NK-92 (cell line): ENCODE measurements around the gene SLC48A1.

Experiments used
- DNase-seq: peaks from one replicate; lab custom pipeline; 2025; ENCODE audit not compliant: unreplicated experiment; lab: John Stamatoyannopoulos, UW

SLC48A1 gene

DNA sequence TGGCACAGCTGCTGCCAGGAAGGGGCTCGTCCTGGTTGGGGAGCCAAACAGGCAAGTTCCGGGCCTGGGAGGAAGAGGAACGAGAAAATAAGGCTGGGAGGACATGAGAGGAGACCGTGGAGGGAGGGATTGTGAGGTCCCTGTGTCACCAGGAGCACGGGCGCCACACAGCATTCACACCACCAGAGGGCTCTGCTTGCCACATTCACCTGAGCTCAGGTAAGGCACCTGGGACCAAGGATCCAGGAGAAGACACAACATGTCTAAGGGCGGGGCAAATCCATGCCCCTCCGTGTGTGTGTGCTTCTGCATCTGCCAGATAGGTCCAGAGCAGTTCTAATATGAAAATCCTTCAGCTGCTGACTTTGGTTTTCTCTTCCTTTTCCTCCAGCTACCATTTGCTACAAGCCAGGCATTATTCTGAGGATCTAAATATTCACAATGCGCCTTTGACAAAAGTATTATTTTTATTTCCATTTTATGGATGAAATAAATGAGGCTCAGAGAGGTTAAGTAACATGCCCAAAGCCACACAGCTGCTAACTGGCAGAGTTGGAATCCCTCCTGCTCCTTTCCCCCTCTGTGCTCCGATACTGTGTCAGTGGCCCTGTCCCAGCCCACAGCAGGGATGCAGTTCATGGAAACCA lies 28.9 kb upstream of the SLC48A1 start:
- no peak for DNase-seq

DNA sequence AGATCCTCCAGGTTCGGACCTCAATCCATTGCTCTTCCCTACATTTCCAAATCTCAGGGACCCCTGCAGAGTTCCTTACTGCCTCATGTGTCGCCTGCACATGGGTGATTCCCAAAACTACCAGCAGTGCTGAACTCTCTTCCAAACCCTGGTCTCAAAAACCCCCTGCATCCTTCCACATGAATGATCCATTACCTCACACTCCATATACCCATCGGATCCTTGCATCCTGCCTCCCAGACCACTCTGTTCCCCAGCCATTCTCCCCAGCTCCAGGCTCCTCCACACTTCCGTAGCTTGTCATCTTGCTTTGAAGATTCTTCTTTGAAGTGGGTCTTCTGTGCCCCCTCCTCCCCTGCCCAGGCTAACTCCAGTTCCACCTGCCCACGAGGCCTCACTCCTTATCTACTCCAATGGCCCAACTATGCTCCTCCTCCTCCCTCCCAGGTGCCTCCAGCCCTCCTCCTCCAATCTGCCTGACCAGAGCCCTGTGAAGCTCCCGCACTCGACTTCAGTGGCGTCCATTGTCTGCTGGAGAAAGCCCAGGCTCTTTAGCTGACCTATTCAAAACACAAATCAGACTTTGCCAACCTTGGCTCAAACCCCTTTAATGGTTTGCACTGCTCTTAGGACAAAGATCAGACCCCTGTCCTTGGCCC lies 28.1 kb upstream of the SLC48A1 start:
- no peak for DNase-seq

DNA sequence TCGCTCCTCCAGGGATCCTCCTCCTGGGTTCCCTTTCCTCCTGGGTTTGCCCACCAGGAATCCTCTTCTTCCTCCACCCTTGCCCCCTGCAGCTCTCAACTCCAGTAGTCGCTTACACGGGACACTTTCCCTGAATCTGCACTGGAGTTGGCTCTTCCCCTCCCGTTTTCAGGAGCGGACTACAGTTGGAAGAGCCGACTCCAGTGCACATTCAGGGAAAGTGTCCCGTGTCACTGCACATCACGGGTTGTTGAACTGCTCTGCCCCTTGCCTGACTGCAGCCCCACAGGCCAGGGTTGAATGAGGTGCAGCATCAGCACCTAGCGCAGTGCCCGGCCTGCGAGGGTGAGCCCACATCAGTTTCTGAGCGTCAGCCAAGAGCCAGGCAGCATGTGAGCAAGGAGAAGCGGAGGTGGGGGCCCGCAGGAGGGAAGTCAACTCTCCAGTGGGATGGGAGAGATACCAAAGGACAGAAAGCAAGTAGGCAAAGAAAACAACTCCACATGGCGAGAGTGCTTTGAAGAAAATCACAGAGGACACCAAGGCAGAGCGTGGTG lies 27.5 kb upstream of the SLC48A1 start:
- DNase-seq = no peak

DNA sequence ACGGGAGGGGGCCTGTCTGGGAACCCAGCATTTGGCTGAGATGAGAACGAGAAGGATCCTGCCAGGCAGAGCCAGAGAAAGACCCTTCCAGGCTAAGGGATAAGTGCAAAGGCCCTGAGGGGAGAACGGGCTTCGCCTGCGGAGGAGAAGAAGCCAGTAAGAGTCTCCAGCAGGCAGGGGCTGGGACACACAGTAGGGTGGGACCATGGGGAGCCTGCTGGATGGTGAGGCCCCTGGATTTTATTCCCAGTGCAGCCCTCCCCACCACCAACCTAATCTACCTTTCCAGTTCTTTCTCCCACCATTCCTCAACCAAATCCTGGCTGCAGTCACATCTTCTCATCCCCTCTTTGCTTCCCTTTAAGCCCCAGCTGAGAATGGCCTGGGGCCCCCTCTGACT lies 27.0 kb upstream of the SLC48A1 start:
- DNase-seq = no peak

DNA sequence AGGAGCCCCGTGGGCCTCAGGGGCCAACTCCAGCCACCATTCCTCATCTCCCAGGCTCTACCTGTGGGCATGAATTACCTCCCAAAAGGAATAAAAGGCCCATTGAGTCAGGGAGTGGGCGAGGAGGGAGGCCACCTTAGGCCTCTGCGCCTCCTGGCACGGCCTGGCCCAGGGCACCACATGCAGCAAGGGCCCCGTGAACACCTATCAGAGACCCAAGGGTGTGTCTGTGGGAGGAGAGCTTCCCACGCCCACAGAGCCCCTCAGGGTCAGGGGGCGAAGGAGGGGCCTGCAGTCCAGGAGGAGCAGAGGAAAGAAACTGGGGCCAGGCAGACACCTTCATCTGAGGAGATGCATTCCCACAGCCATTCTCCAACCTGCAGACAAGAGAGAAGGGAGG lies 26.5 kb upstream of the SLC48A1 start:
- DNase-seq = no peak

DNA sequence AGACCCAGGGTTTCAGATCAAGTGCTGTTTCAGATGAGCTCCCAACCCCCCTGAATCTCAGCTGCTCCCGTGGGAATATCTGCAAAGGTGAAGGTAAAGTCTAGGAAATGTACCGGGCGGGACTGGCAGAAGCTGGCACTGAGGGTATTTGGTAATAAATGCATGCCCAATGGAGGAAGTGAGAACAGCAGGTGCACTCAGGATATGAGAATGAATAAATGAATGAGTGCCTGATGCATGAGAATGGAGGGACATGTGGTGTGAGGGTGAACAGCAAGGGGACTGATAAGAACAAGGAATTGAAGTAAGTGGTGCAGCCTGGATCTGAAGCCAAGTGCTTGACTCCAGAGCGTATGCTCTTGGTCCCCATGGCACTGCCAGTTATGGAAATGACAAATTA lies 25.9 kb upstream of the SLC48A1 start:
- no peak for DNase-seq

DNA sequence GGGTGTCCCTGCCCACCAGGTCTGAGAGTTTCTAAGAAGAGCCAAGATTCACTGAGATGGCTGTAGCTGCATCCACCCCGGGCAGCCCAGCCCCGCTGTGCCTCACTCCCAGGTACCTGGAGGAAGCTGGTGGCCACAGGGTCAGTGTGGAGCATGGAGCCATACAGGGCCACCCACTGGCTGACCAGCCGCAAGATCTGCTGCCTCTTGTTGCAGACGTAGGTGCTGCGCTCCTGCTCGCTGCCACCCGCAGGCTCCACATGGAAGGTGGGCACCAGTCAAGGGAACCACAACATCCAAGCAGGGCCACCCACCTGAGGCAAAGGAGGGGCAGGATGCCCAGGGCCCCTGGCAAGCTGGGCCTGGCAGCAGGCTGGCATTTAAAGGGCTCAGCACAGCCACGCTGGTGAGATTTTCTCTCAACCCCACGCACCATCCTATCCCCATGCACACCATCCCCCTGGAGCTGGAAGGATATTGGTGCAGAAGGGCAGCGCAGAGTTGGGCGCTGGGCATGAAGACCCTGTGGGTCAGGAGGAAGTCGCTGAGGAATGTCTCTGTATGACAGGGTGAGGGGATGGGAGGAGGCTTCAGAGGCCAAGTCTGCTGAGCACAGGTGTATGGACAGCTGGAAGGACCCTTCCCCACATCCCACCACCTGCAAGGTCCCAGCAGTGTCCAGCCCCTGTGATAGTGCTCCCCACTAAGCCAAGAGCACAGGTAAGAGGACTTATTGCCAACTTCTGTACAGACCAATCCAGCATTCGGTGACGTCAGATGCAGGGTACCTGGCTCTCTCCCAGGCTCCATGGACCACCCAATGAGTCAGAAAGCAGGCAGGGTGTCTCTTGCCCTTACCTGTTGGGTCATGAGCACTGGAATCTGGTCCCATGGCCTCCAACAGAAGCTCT lies 25.2 kb upstream of the SLC48A1 start:
- DNase-seq = no peak

DNA sequence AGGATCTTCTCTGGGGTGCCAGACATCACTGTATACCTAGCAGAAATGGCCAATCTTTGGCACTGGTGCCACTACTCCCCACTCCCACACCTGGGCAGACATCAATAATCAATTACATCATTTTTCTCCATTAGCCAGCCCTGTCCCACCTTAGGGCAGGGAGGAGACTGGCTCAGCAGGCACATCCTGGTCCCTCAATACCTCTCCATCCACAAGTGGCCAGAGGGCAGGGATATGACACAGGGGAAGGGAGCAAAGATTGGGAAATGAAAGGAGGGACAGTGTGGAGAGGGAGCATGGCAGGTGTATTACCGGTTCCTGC lies 24.6 kb upstream of the SLC48A1 start:
- DNase-seq = no peak

DNA sequence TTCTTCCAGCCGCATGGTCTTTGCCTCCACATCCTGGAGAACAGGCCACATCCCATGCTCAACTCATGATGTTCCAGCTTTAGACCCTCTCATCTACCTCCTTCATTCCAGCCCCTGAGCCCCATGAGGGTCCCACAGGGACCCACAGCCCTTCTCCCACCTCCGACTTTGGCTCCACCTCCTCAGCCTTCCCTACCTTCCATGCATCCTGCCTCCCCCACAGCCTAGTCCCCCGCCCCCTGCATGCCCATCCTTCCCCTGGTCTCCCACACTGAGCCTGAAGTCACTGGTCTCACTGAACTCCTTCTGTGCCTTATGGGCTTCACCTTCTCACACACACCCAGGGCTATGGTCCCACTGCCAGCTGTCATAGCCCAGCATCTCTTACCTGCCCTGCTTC lies 24.1 kb upstream of the SLC48A1 start:
- DNase-seq = no peak

DNA sequence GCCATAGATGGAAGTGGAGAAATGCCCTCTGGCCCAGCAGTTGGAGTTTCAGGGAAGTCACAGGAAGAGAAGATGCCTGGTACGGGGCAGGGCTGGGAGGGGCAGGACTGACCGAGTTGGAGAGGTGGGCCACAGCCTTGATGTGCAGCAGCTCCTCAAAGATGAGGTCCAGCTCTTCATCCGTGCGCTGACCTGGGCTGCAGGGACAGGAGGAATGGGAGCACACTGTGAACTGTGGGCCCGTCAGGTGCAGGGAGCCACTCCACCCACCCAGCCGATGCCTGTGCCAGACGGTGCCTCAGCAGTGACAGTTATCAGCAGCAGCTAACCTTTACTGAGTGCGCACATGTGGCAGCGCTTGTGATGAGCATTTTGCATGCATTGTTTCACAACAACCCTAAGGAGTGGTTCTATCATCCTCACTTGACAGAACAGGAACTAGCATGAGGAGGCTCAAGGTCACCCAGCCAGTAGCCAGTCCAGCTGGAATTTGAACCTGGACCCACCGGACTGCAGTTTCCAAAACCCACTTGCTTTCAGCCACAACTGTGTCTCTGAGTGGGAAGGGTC lies 22.7 kb upstream of the SLC48A1 start:
- DNase-seq = no peak

DNA sequence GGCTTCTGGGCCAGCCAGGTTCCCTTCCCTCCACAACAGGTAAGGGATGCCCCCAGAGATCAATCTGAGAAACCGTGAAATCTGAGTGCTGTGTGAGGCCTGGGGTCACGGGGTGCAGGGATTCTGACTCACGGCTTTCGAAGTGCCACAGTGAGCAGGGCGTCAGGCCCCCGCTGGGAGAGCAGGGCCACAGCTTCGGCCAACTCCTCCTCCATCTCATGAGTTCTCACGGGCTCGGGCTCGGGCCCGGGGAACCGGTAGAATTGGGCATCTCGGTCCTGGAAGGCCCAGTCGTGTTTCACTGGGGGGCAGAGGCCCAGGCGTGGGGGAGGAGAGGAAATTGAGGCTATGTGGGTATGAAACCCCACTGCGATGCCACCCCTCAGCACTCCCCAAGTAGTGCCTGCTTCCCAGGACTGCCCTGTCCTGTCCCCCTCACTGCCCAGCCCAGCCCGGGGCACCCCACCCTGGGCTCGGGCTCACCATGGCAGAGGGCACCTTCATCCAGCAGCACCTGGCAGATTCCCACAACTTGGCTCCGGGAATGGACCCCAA lies 22.0 kb upstream of the SLC48A1 start:
- no peak for DNase-seq

DNA sequence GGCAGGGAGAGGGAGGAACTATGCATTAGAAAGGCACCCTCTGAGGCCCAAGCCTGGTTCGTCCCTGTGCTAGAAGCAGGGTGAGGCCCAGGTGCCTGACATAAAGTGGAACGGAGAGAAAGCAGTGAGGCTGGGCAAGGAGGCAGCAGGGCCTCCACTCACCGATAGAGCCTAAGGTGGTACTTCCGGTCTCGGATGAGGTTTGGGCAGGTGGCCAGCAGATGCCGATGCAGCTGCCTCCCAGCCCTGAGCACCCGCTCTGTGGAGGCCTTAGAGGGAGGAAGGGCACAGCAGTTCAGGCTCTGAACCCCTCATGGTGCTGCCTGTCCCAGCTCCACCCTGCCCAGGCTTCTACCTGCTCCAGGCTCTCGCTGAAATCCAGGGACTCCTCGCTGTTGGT lies 21.5 kb upstream of the SLC48A1 start:
- no peak for DNase-seq

DNA sequence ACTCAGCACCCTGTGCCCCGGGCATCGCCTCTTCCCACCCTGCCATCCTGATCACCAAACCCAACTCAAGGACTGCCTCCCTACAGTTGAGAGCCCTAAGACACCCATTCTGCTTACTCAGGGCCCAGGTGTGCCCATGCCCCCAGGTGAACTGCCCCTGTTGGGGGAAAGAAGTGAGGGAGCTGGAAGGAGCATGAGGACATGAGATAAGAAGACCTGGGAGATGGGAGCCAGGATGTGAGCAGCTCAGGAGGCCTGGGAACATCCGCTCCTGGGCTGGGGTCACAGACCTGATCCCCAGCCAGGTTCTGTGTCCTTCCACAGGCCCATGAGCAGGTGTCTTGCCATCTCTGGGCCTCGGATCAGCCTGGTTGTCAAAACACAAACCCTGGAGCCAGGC lies 20.9 kb upstream of the SLC48A1 start:
- no peak for DNase-seq

DNA sequence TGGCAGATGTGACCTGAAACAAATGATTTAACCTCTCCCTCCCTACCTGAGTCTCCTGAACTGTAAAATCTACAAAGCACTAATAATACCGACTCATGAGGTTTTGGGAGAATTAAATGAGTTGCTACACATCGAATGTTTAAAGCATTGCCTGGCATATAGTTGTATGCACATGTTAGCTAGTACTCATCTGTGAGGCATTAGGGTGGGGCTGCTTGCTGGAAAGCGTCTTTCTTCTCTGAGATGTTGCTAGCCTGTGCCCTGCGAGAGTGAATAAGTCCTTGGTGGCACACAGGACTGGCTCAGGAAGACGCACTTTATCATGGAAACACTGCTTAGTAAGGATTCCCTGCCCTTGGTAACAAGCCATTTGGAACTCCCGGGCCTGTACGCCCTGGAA lies 20.5 kb upstream of the SLC48A1 start:
- no peak for DNase-seq

DNA sequence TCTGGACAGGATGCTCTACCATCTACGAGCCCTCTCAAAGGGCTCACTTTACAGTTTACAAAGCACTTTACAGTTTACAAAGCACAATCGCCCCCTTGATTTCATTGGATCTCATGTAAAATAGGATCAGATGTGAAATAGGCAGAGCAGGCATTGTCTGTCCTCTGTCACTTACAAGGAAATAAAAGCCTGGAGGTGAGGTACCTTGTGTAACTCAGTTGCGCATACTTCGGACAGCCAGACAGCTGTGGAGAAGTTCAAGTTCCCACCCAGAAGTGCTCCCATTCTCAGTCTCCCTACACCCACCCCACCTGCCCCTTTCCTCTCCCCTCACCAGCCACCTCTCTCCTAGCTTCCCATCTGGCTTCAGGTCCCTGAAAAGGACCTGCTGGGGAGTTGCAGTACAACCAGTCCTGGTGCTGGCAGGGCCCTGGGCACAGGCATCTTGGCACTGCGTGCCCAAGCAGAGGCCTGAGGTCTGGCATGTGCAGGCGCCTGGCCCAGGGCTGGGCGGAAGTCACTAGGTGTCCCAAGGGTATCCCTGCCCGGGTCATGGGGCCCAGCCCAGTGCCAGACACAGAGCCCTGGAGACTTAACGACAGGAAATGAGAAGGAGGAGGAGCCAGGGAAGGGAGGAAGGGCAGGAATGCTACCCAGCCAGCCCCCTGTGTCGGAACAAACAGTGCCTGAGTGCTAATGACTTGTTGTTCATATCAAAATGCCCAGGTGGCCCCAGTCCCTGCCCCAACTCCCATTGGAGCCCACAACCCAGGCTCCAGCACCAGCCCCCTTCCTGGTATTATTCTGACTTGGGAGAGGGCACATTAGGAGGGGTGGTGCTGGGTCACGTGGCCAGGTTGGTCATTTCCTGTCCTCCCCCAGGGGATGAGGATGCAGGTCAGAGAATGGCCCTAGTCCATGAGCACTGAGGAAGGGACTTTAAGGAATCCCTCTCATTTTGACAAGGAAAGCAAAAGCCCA lies 19.7 kb upstream of the SLC48A1 start:
- no peak for DNase-seq

DNA sequence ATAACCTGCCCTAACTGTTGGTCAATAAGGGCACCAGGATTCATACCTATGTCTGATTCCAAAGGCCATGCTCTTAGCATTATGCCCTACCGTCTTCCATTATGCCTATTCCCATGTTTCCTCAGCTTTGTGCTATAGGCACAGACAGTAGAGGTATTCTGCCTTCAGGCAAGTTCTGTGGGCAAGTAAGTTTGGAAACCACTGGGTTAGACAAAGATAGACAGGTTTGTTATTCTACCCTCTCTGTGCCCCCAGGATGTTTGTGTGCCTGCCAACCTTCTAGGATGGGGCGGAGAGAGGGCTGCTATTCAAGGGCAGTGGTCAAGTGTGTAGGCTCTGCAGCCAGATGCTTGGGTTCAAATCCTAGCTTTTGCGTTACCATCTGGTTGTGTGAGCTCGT lies 18.9 kb upstream of the SLC48A1 start:
- no peak for DNase-seq

DNA sequence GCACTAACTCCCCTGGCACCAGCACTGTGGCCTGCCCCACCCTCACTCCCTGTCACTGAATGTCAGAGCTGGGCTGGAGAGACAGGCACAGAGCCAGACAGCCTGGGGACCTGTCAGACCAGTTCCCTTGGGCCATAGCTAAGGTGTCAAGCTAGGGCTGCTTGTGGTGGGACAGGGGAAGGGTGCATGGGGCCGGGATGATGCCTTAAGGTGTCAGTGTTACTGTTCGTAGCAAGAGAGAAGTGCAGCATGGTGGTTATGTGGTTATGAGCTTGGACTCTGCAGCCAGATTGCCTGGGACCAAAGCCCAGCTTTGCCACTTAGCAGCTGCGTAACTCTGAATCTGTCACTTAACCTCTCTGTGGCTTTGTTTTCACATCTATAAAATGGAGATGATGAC lies 18.2 kb upstream of the SLC48A1 start:
- no peak for DNase-seq

DNA sequence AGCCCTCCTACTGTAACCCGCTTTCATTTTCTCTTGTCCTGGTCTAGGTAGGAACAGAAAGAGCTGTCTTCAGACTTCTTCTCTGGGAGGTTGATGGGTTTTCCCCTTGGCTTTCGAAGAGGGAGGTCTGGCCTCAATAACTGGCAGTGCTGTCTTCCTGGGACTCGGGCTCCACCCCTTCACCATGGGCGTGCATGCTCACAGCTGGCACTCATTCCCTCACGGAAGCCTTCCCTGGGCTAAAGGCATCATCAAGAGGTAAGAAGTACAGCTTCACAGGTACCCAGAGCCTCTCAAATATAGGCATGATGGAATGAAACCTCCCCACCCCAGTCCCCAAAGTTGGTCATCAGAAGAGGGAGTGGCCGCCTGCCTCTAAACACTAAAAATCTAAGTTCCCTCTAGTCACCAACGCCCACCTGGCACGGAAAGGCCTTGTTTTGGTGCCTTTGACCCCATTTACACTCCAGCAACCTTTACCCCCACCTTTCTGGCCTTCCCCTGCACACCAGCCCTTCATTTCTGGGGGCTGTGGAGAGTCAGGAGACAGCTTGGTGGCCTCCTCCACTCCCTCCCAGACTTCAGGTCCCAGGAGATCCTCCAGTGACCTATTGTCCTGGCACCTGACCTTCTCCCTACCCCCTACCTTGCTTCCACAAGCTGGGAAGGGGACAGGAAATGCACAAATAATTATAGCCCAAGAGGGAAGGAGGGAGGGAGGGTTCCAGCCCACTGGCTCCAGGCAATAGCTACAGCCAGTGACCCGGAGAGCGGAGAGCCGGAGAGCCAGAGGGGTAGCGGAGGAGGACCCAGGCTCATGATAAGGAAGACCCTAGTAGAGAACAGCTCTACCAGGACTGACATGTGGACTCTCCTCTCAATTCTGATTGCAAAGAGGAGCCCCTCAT lies 17.1 kb upstream of the SLC48A1 start:
- no peak for DNase-seq

DNA sequence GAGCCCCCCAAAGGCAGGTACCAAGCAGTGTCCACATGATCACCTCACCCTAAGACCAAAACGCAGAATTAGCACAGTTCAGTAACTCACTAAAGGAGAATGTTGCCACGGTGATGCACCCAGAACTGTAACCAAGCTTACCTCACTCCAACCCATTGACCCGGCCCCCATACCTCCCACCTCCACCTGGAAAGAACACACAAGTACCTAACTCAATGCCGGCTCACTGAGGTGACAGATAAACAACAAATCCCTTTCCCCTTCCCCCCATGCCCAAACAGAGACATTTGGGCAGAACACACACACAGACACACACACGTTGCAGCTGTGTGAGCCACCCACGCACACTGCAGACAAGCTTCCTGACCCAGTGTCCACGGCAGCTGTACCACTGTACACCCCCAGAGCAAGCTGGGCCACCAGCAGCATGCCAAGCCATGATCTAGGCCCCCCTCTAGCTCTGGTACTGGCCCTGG lies 15.6 kb upstream of the SLC48A1 start:
- no peak for DNase-seq
